Sigmoid colon (tissue), 7 donors: ENCODE data around the gene ECT2L. TPM values are rescaled to one million over a fixed set of nuclear protein-coding genes. Genes with fewer than 3 reads are reported as not detected.

Experiments used
- DNase-seq: peaks from one replicate; pipeline ENCODE4 v3.0.0-alpha.2; 2019
- H3K27ac ChIP-seq, 4 donors: fragments of 200-600 bp; sonication (generic); one replicate each; pipeline ENCODE4 v1.5.1; 2016 to 2019; ENCODE audit warnings: mild to moderate bottlenecking in 1 of 4
- H3K27me3 ChIP-seq, 3 donors: fragments of 200-600 bp; sonication (generic); one replicate each; pipeline ENCODE4 v1.5.1; 2019; ENCODE audit warnings: mild to moderate bottlenecking in 1 of 3
- H3K36me3 ChIP-seq, 4 donors: fragments of 200-600 bp; sonication (generic); one replicate each; pipeline ENCODE4 v1.5.1; 2016 to 2019
- H3K4me1 ChIP-seq, 4 donors: fragments of 200-600 bp; sonication (generic); one replicate each; pipeline ENCODE4 v1.5.1; 2017 to 2019
- H3K4me3 ChIP-seq, 4 donors: fragments of 200-600 bp; sonication (generic); one replicate each; pipeline ENCODE4 v1.5.1; 2017 to 2019; ENCODE audit warnings: mild to moderate bottlenecking in 2 of 4, moderate library complexity in 1 of 4
- H3K9me3 ChIP-seq, 4 donors: fragments of 200-600 bp in 3 of 4; sonication (generic) in 3 of 4; one replicate each; pipeline versions ENCODE4 v1.5.1 to v1.6.1; 2013 to 2019
- CTCF ChIP-seq, 4 experiments: fragments of 450-650 bp in 3 of 4; fragments of 200-600 bp in 1 of 4; IDR thresholded peaks; one replicate each; pipeline ENCODE4 v1.5.1; 2016 to 2019; ENCODE audit warnings: antibody characterized with exemption in 4 of 4, mild to moderate bottlenecking in 3 of 4, moderate library complexity in 2 of 4
- EP300 ChIP-seq, 4 donors: sonication (generic); formaldehyde crosslinking; IDR thresholded peaks; one replicate each; pipeline ENCODE4 v1.6.1; 2017; ENCODE audit warnings: antibody characterized with exemption in 4 of 4
- POLR2A ChIP-seq, 2 donors: fragments of 450-650 bp; IDR thresholded peaks; one replicate each; pipeline ENCODE4 v1.6.1; 2016; ENCODE audit warnings: antibody characterized with exemption in 2 of 2, mild to moderate bottlenecking in 2 of 2, moderate library complexity in 2 of 2
- POLR2AphosphoS5 ChIP-seq, 4 donors: sonication (generic); formaldehyde crosslinking; IDR thresholded peaks; one replicate each; pipeline ENCODE4 v1.6.1; 2017; ENCODE audit warnings: antibody characterized with exemption in 4 of 4
- WGBS, 2 donors: extraction: QIAGEN DNeasy Blood & Tissue Kit; methylation state at CpG; one replicate each; pipeline ENCODE4 v1.1.7; 2013; 5-methylcytosine and 5-hydroxymethylcytosine counted together
- intact Hi-C: fragments of 100-400 bp; cut with DNase I; formaldehyde crosslinking; loops from one replicate; pipeline ENCODE4 v1.15.1; 2023
- polyA plus RNA-seq, 3 donors: library from polyadenylated mRNA; stranded (reverse); fragments of 200-250 nt; gene quantifications; one replicate each; pipeline ENCODE4 v1.2.3, GENCODE V29; 2013
- total RNA-seq, 4 donors: library from RNA; depleted of rRNA; stranded (reverse); fragments of >200 nt; gene quantifications; one replicate each; pipeline ENCODE4 v1.1.0, GENCODE V29; 2016
- donor health status: healthy with polysubstance abuse.
- donor health status: Bipolar disorder and iron deficiency.
- donor health status: healthy.

ECT2L gene
- total and polyA plus RNA-seq, 7 donors, result 0.04 TPM; not detected in 6

- intact Hi-C loops, result loop anchor here (2.0 to 10.0 kb wide), 2 partner anchors 317 to 547 kb away; partner anchors contain the start of gene HECA
- H3K27ac ChIP-seq, result no peak overlapping the region
- DNase-seq, result no peak
- H3K4me1 ChIP-seq, result peaks cover 0 to 6% (median 0%) of the 10 kb centered on the region in 4 donors
- H3K4me3 ChIP-seq, result no peak overlapping the region
- TF ChIP-seq CTCF (IDR thresholded peaks at IDR 0.05) (no peak), POLR2A (IDR thresholded peaks at IDR 0.05) (no peak), EP300 (IDR thresholded peaks at IDR 0.05) (no peak), POLR2AphosphoS5 (IDR thresholded peaks at IDR 0.05) (no peak)
- H3K27me3 ChIP-seq, result no peaks in the 10 kb centered on the region
- 7 to 48% methylated on average over 4 of the region's 4 CpGs for WGBS, 2 donors
- no peaks in the 10 kb centered on the region for H3K9me3 ChIP-seq
- no peaks in the 10 kb centered on the region for H3K36me3 ChIP-seq
These were observed 21.9 kb downstream of the ECT2L start for GRCh38 chr6:138817799-138818198.

GRCh38 chr6:138818496-138819194 lies 22.8 kb downstream of the ECT2L start:
- no peak for DNase-seq
- WGBS, 2 donors, result 72 to 76% methylated on average over 10 of the region's 10 CpGs

GRCh38 chr6:138821519-138821918 lies 25.6 kb downstream of the ECT2L start:
- Histone ChIP-seq H3K4me1 (peaks cover 0 to 6% (median 0%) of the 10 kb centered on the region in 4 donors), H3K27ac (no peak overlapping the region), H3K36me3 (no peaks in the 10 kb centered on the region), H3K4me3 (no peak overlapping the region), H3K9me3 (no peaks in the 10 kb centered on the region), H3K27me3 (no peaks in the 10 kb centered on the region)
- TF ChIP-seq EP300 (IDR thresholded peaks at IDR 0.05), result no peak
- no peak for TF ChIP-seq POLR2A (IDR thresholded peaks at IDR 0.05)
- TF ChIP-seq POLR2AphosphoS5 (IDR thresholded peaks at IDR 0.05), result no peak
- TF ChIP-seq CTCF (IDR thresholded peaks at IDR 0.05), result no peak
- intact Hi-C loops, result no loop called here
- WGBS, 2 donors, result 95 to 97% methylated on average over 4 of the region's 4 CpGs
- DNase-seq, result no peak

More at GRCh38 chr6:138818496-138819194, 22.8 kb downstream of the ECT2L start:
- Histone ChIP-seq H3K4me1 (peaks cover 0 to 6% (median 0%) of the 10 kb centered on the region in 4 donors), H3K9me3 (no peaks in the 10 kb centered on the region), H3K27me3 (no peaks in the 10 kb centered on the region), H3K27ac (no peak overlapping the region), H3K4me3 (no peak overlapping the region), H3K36me3 (no peaks in the 10 kb centered on the region)
- intact Hi-C loops, result loop anchor here (10.0 kb wide), 1 partner anchor 316 kb away; the partner anchor contains the start of gene HECA
- TF ChIP-seq POLR2A (IDR thresholded peaks at IDR 0.05) (no peak), POLR2AphosphoS5 (IDR thresholded peaks at IDR 0.05) (no peak), CTCF (IDR thresholded peaks at IDR 0.05) (no peak), EP300 (IDR thresholded peaks at IDR 0.05) (no peak)

GRCh38 chr6:138824482-138825144 lies 28.7 kb downstream of the ECT2L start:
- no peak for DNase-seq
- intact Hi-C loops, result no loop called here
- Histone ChIP-seq H3K36me3 (no peaks in the 10 kb centered on the region), H3K9me3 (no peaks in the 10 kb centered on the region), H3K4me3 (no peak overlapping the region), H3K27ac (no peak overlapping the region), H3K27me3 (no peaks in the 10 kb centered on the region), H3K4me1 (no peaks in the 10 kb centered on the region)
- TF ChIP-seq POLR2AphosphoS5 (IDR thresholded peaks at IDR 0.05), result no peak
- TF ChIP-seq POLR2A (IDR thresholded peaks at IDR 0.05), result no peak
- no peak for TF ChIP-seq CTCF (IDR thresholded peaks at IDR 0.05)
- TF ChIP-seq EP300 (IDR thresholded peaks at IDR 0.05), result no peak
- WGBS, 2 donors, result 85 to 90% methylated on average over 11 of the region's 11 CpGs
